ENCODE data around the gene TAP2. TPM values are rescaled to one million over a fixed set of nuclear protein-coding genes. Genes with fewer than 3 reads are reported as not detected.

The TAP2 gene
- total and polyA plus RNA-seq, 4 experiments from 2014 or later: 11.0 to 112 (median 61.1) TPM

DNA sequence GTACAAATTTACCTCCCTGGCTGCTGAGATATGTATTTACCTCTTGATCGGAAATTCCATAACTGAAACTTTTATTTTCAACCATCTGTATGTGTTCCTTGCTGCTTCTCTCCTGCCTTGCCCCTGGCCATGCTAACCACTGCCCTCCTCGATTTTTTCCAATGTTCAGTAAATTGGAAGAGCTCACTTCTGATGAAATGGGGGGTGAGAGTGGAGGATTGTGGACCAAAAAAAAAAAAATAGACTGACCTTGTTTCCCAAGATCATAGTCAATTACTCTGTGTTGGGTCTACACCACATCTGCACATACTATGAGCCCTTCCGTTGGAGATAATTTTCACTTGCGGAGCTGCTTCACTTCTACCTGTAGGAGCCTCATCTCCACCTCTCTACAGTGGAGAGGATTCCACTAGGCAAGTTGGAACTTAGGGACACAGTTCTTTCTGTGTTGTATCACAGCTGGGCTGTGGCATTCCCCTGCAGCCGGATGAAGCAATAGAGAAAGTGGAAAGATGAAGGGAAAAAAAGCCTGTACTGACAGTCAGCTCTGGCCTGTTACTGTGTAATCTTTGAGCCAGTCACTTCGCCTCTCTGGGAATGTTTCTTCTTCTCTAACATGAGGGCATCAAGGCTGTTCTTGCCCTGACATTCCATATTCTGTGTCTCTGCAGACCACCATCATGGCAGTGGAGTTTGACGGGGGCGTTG, 17.1 kb upstream of the TAP2 start:
- peaks cover 46% of the 10 kb centered on the region for H3K36me3 ChIP-seq (ENCODE audit: insufficient read depth, low read length)
- peaks cover 67 to 91% of the 10 kb centered on the region in 2 donors for H3K36me3 Mint-ChIP-seq

GRCh38 chr6:32854376-32855178, 16.0 kb upstream of the TAP2 start:
- Histone ChIP-seq H3K27me3 (ENCODE audit: insufficient read depth, low read length) (no peaks in the 10 kb centered on the region), H3K4me1 (ENCODE audit: insufficient read depth, low read length) (peaks cover 76% of the 10 kb centered on the region), H3K36me3 (ENCODE audit: insufficient read depth, low read length) (peaks cover 50% of the 10 kb centered on the region), H3K27ac (ENCODE audit: low read depth, low read length) (peak overlapping the region; percentile 100), H3K4me3 (ENCODE audit: low read length in 2 of 2) (peak overlapping the region; percentile 93 to 98), H3K9me3 (ENCODE audit: control insufficient read depth in 1 of 2, low read length in 2 of 2) (no peaks in the 10 kb centered on the region)
- H3K27ac Mint-ChIP-seq: peak overlapping the region; percentile 99 to 100 (median 100)
- no peaks in the 10 kb centered on the region for H3K27me3 Mint-ChIP-seq
- H3K4me1 Mint-ChIP-seq: peaks cover 55 to 93% (median 66%) of the 10 kb centered on the region in 4 donors
- peaks cover 71 to 93% of the 10 kb centered on the region in 2 donors for H3K36me3 Mint-ChIP-seq
- intact Hi-C loops (cut with micrococcal nuclease): loop anchor here (1.0 to 10.0 kb wide), 3 partner anchors 14 to 230 kb away; partner anchors contain the start of gene TAP2
- no peaks in the 10 kb centered on the region for H3K9me3 Mint-ChIP-seq
- ChIA-PET CTCF (ENCODE audit: partially characterized antibody) (interaction anchor here (0.7 to 9.6 kb wide), 14 partner anchors 9 to 130 kb away, joined by 3 to 480 read pairs (median 4); partner anchors contain the start of genes HLA-DMA, PSMB8 and TAP2), POLR2A (ENCODE audit: partially characterized antibody) (interaction anchor here (1.1 to 13.7 kb wide), 16 partner anchors 10 to 130 kb away, joined by 3 to 1160 read pairs (median 7); partner anchors contain the start of genes BRD2, HLA-DMA, PSMB8 and TAP2)
- H3K4me3 Mint-ChIP-seq: peak overlapping the region; percentile 97 to 100 (median 98)
- DNase-seq: peak in 4 of 5 donors; percentile 55 to 81 (median 62)

More for the DNA sequence above, 17.1 kb upstream of the TAP2 start:
- Histone ChIP-seq H3K27ac (ENCODE audit: low read depth, low read length) (peak overlapping the region; percentile 100), H3K4me1 (ENCODE audit: insufficient read depth, low read length) (peaks cover 66% of the 10 kb centered on the region), H3K9me3 (ENCODE audit: control insufficient read depth in 1 of 2, low read length in 2 of 2) (no peaks in the 10 kb centered on the region), H3K27me3 (ENCODE audit: insufficient read depth, low read length) (no peaks in the 10 kb centered on the region), H3K4me3 (ENCODE audit: low read length in 2 of 2) (peak overlapping the region; percentile 93 to 98)
- ChIA-PET CTCF (ENCODE audit: partially characterized antibody) (interaction anchor here (0.7 to 9.6 kb wide), 10 partner anchors 8 to 129 kb away, joined by 3 to 480 read pairs (median 4); partner anchors contain the start of genes PSMB8 and TAP2), POLR2A (ENCODE audit: partially characterized antibody) (interaction anchor here (0.9 to 13.7 kb wide), 11 partner anchors 9 to 488 kb away, joined by 3 to 1160 read pairs (median 8); partner anchors contain the start of genes BRD2, PSMB8 and TAP2)
- H3K4me1 Mint-ChIP-seq: peaks cover 48 to 90% (median 59%) of the 10 kb centered on the region in 4 donors
- H3K9me3 Mint-ChIP-seq: no peaks in the 10 kb centered on the region
- no peak for DNase-seq
- H3K27me3 Mint-ChIP-seq: no peaks in the 10 kb centered on the region
- H3K4me3 Mint-ChIP-seq: peak overlapping the region; percentile 97 to 100 (median 98)
- peak overlapping the region; percentile 99 to 100 (median 100) for H3K27ac Mint-ChIP-seq
- intact Hi-C loops (cut with micrococcal nuclease): loop anchor here (10.0 kb wide), 1 partner anchor 231 kb away; no protein-coding TSS in a partner anchor

GRCh38 chr6:32853541-32854375, 15.2 kb upstream of the TAP2 start, which contains the start of the genes PSMB9 and TAP1:
Gene PSMB9 (plus strand): TSS chr6:32854192. CDS start chr6:32854230, 38 bp downstream.
Gene TAP1 (minus strand): TSS chr6:32853704. CDS start chr6:32853636, 68 bp downstream.
- Histone ChIP-seq H3K9me3 (ENCODE audit: control insufficient read depth in 1 of 2, low read length in 2 of 2) (no peaks in the 10 kb centered on the region), H3K27me3 (ENCODE audit: insufficient read depth, low read length) (no peaks in the 10 kb centered on the region), H3K36me3 (ENCODE audit: insufficient read depth, low read length) (peaks cover 47% of the 10 kb centered on the region), H3K4me3 (ENCODE audit: low read length in 2 of 2) (peak within 1 kb of the TSS; percentile 93 to 98), H3K4me1 (ENCODE audit: insufficient read depth, low read length) (peaks cover 76% of the 10 kb centered on the region), H3K27ac (ENCODE audit: low read depth, low read length) (peak within 1 kb of the TSS; percentile 100)
- intact Hi-C loops (cut with micrococcal nuclease): loop anchor here (1.0 to 10.0 kb wide), 4 partner anchors 9 to 229 kb away; partner anchors contain the start of genes PSMB8 and TAP2
- Mint-ChIP-seq H3K27ac (peak within 1 kb of the TSS; percentile 99 to 100 (median 100)), H3K36me3 (peaks cover 69 to 92% of the 10 kb centered on the region in 2 donors), H3K9me3 (no peaks in the 10 kb centered on the region), H3K4me1 (peaks cover 57 to 92% (median 66%) of the 10 kb centered on the region in 4 donors), H3K27me3 (no peaks in the 10 kb centered on the region), H3K4me3 (peak within 1 kb of the TSS; percentile 98 to 100 (median 99))
- CTCF ChIA-PET (ENCODE audit: partially characterized antibody): interaction anchor here (0.7 to 9.6 kb wide), 14 partner anchors 10 to 131 kb away, joined by 3 to 480 read pairs (median 4); partner anchors contain the start of genes HLA-DMA, PSMB8 and TAP2
- peak; percentile 94 to 98 (median 96) for DNase-seq
- POLR2A ChIA-PET (ENCODE audit: partially characterized antibody): interaction anchor here (0.9 to 13.7 kb wide), 28 partner anchors 8 to 1150 kb away, joined by 3 to 1160 read pairs (median 5); partner anchors contain the start of genes B3GALT4, BRD2, GPSM3 and HLA-DMA

DNA sequence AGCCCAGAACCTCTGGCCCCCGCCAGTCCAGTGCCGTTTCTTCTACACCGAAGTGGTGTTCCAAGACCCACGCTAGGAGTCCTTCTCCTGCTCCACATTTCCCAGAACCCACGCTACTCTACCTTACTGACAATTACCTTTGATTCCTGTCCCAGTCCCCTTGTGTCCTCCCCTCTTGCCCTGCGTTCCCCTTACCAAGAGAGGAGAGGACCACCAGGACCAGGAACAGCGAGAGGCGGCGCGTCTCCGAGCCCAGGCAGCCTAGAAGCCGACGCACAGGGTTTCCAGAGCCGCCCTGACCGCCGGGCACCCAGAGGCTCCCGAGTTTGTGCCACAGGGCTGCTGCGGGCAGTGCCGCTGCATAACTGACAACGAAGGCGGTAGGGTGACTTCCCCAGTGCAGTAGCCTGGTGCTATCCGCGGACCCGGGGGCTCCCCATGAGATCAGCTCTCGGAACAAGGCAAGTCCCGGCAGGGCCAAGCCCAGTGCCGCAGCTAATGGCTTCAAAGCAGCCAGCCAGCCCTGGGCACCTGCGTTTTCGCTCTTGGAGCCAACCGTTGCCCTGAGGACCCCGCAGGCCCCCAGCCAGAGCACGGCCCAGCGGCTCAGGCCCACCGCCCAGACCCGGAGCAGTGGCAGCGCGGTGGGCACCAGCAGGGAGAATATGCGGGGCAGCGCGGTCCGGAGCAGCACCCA, 14.5 kb upstream of the TAP2 start:
- H3K4me1 ChIP-seq (ENCODE audit: insufficient read depth, low read length): peaks cover 76% of the 10 kb centered on the region
- Mint-ChIP-seq H3K9me3 (no peaks in the 10 kb centered on the region), H3K27me3 (no peaks in the 10 kb centered on the region), H3K36me3 (peaks cover 71 to 92% of the 10 kb centered on the region in 2 donors), H3K27ac (peak overlapping the region; percentile 89 to 99 (median 97)), H3K4me1 (peaks cover 59 to 92% (median 68%) of the 10 kb centered on the region in 4 donors), H3K4me3 (peak overlapping the region; percentile 98 to 100 (median 99))
- no peaks in the 10 kb centered on the region for H3K27me3 ChIP-seq (ENCODE audit: insufficient read depth, low read length)
- CTCF ChIA-PET (ENCODE audit: partially characterized antibody): interaction anchor here (0.8 to 9.6 kb wide), 11 partner anchors 11 to 131 kb away, joined by 3 to 480 read pairs (median 4); partner anchors contain the start of genes HLA-DMA, PSMB8 and TAP2
- peak overlapping the region; percentile 100 for H3K27ac ChIP-seq (ENCODE audit: low read depth, low read length)
- H3K4me3 ChIP-seq (ENCODE audit: low read length in 2 of 2): peak overlapping the region; percentile 93 to 98
- H3K36me3 ChIP-seq (ENCODE audit: insufficient read depth, low read length): peaks cover 47% of the 10 kb centered on the region
- DNase-seq: peak; percentile 51 to 89 (median 58)
- intact Hi-C loops (cut with micrococcal nuclease): loop anchor here (1.0 to 10.0 kb wide), 2 partner anchors 9 to 228 kb away; partner anchors contain the start of gene PSMB8
- no peaks in the 10 kb centered on the region for H3K9me3 ChIP-seq (ENCODE audit: control insufficient read depth in 1 of 2, low read length in 2 of 2)
- POLR2A ChIA-PET (ENCODE audit: partially characterized antibody): interaction anchor here (0.9 to 13.7 kb wide), 25 partner anchors 9 to 1150 kb away, joined by 3 to 1160 read pairs (median 5); partner anchors contain the start of genes B3GALT4, BRD2, GPSM3 and HLA-DMA

GRCh38 chr6:32852018-32852843, 13.7 kb upstream of the TAP2 start:
- Mint-ChIP-seq H3K9me3 (no peaks in the 10 kb centered on the region), H3K36me3 (peaks cover 71 to 92% of the 10 kb centered on the region in 2 donors), H3K27ac (peak overlapping the region; percentile 89 to 99 (median 97)), H3K4me3 (peak overlapping the region; percentile 98 to 100 (median 99)), H3K27me3 (no peaks in the 10 kb centered on the region), H3K4me1 (peaks cover 59 to 92% (median 68%) of the 10 kb centered on the region in 4 donors)
- Histone ChIP-seq H3K36me3 (ENCODE audit: insufficient read depth, low read length) (peaks cover 47% of the 10 kb centered on the region), H3K27ac (ENCODE audit: low read depth, low read length) (peak overlapping the region; percentile 100), H3K27me3 (ENCODE audit: insufficient read depth, low read length) (no peaks in the 10 kb centered on the region), H3K9me3 (ENCODE audit: control insufficient read depth in 1 of 2, low read length in 2 of 2) (no peaks in the 10 kb centered on the region), H3K4me3 (ENCODE audit: low read length in 2 of 2) (peak overlapping the region; percentile 93 to 98), H3K4me1 (ENCODE audit: insufficient read depth, low read length) (peaks cover 76% of the 10 kb centered on the region)
- CTCF ChIA-PET (ENCODE audit: partially characterized antibody): interaction anchor here (1.4 to 9.6 kb wide), 5 partner anchors 10 to 132 kb away, joined by 4 to 480 read pairs (median 39); partner anchors contain the start of genes PSMB8 and TAP2
- DNase-seq: peak in 1 of 5 donors; percentile 63
- intact Hi-C loops (cut with micrococcal nuclease): loop anchor here (10.0 kb wide), 1 partner anchor 227 kb away; no protein-coding TSS in a partner anchor
- POLR2A ChIA-PET (ENCODE audit: partially characterized antibody): interaction anchor here (1.4 to 13.7 kb wide), 13 partner anchors 9 to 420 kb away, joined by 3 to 1160 read pairs (median 7); partner anchors contain the start of genes BRD2, HLA-DMA, PSMB8 and RPS18

Data from CD4-positive, alpha-beta memory T cell (primary cell).